Measurements from ENCODE around the gene FAM135A. TPM values are rescaled to one million over a fixed set of nuclear protein-coding genes. Genes with fewer than 3 reads are reported as not detected.

Gene FAM135A
- total and polyA plus RNA-seq, 3 donors from 2014 or later, result 21.7 to 68.9 (median 67.0) TPM

DNA sequence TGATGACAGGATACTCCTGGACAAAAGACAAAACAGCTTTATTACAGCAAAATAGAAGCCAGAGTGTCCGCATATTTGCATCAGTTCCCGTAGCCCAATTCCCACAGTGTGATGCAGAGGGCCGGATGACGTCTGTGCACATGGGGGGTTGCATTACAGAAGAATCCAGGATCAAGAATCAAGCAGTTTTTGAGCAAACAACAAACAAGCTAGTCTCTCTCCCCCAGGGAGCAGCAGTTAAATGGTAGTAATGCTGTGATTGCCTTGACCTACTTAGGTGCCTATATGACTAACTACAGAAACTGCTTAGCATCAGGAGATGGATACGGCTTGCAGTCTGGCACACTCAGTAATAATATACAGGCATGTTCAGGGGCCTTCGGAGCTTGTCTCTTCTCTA lies 150.2 kb downstream of the FAM135A start:
- Histone ChIP-seq H3K27me3 (no peaks in the 10 kb centered on the region), H3K27ac (no peak overlapping the region), H3K9me3 (no peaks in the 10 kb centered on the region), H3K4me1 (peaks cover 5% of the 10 kb centered on the region), H3K36me3 (ENCODE audit: low read depth, missing control alignments) (no peaks in the 10 kb centered on the region), H3K4me3 (no peak overlapping the region)
- TF ChIP-seq CTCF (IDR thresholded peaks at IDR 0.05) (no peak), POLR2A (IDR thresholded peaks at IDR 0.05) (no peak)
- intact Hi-C loops (cut with DNase I; ENCODE audit: low total_unique reads), result no loop called here
- peak; percentile 24 for DNase-seq
- WGBS, 2 donors, result 39 to 55% methylated on average over 6 of the region's 6 CpGs

DNA sequence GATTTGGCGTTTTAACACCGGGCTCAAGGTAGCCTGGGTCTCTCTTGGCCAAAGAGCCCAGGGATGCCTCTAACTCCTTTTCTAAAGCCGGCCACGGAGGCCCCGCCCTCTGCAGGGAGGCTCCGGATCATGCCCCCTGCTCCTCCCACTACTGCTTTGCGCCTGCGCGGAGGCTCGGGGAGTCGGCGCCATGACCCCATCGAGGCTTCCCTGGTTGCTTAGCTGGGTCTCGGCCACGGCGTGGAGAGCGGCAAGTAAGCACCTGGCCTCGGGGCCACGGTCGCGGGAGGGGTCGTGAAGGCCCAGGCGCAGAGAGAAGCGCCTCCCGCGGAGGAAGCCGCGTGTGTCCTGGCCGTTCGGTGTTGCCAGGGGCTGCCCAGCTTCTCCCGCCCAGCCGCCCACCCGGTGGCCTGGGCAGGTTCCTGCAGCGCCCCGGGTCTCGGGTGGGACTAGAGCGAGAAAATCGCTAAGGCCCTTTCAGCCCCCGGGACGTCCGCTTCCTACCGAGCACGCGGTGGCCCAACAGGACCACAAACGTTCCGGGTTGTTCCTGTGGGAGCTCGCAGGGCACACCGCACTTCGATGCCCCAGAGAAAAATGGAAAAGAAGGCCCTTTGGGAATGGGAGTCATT lies 153.6 kb downstream of the FAM135A start, which contains the start of gene SDHAF4:
Gene SDHAF4 (plus strand): TSS at position 180 of the 632 bp plus-strand sequence. CDS start 11 bp downstream, at position 191.
- TF ChIP-seq CTCF (IDR thresholded peaks at IDR 0.05), result no peak
- TF ChIP-seq POLR2A (IDR thresholded peaks at IDR 0.05), result peak; percentile 1
- Histone ChIP-seq H3K4me3 (peak within 1 kb of the TSS; percentile 82 to 89), H3K4me1 (peaks cover 5% of the 10 kb centered on the region), H3K27me3 (no peaks in the 10 kb centered on the region), H3K9me3 (no peaks in the 10 kb centered on the region), H3K27ac (peak within 1 kb of the TSS; percentile 88 to 93), H3K36me3 (ENCODE audit: low read depth, missing control alignments) (no peaks in the 10 kb centered on the region)
- intact Hi-C loops (cut with DNase I; ENCODE audit: low total_unique reads), result no loop called here
- DNase-seq, result peak; percentile 95
- WGBS, 2 donors, result 1% methylated on average over 11 to 37 of the region's 49 CpGs

DNA sequence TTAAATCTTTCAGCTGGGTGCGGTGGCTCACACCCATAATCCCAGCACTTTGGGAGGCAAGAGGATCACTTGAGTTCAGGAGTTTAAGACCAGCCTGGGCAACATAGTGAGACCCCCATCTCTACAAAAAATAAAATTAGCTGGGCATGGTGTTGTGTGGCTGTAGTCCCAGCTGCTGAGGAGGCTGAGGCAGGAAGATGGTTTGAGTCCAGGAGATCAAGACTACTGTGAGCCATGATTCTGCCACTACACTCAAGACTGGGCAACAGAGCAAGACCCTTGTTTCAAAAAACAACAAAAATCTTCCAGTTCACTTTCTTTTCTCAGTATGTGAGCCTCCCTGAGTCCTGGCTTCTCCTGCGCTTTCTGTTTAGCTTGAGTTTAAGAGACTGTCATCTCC lies 161.3 kb downstream of the FAM135A start:
- Histone ChIP-seq H3K4me3 (no peak overlapping the region), H3K27ac (no peak overlapping the region), H3K4me1 (no peaks in the 10 kb centered on the region), H3K36me3 (ENCODE audit: low read depth, missing control alignments) (no peaks in the 10 kb centered on the region), H3K9me3 (no peaks in the 10 kb centered on the region), H3K27me3 (no peaks in the 10 kb centered on the region)
- intact Hi-C loops (cut with DNase I; ENCODE audit: low total_unique reads), result no loop called here
- WGBS, 2 donors, result 96 to 100% methylated on average over 2 of the region's 2 CpGs
- no peak for DNase-seq
- TF ChIP-seq CTCF (IDR thresholded peaks at IDR 0.05), result no peak
- TF ChIP-seq POLR2A (IDR thresholded peaks at IDR 0.05), result no peak

DNA sequence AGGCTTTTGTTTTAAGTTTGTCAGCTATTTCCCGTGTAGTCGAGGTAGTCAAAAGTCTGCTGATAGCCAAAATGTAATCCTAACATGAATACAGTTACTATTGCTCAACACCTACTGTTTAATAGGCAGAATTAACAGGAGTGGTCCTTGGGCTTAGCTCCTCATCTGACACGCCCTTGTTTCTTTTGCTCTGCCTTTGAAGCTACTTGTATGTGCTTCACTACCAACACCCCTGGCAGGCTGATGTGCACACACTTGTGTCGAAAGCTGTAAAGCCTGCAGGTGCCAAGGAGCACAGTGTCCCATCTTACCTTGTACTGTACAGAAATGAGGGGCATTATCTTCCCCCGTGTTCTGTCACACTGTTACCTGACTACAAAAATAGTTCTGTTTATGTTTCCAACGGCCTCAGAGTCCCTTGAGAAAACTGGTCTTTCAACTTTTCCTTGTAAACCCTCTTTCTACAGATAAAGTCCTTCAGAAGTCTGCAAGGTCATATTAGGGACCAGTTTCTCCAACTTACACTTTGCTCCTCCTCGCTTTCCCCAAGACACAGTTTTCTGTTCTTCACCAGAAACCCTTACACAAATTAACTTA lies 162.7 kb downstream of the FAM135A start:
- H3K36me3 ChIP-seq (ENCODE audit: low read depth, missing control alignments), result no peaks in the 10 kb centered on the region
- H3K27me3 ChIP-seq, result no peaks in the 10 kb centered on the region
- no peaks in the 10 kb centered on the region for H3K4me1 ChIP-seq
- intact Hi-C loops (cut with DNase I; ENCODE audit: low total_unique reads), result no loop called here
- no peak overlapping the region for H3K4me3 ChIP-seq
- no peak for TF ChIP-seq POLR2A (IDR thresholded peaks at IDR 0.05)
- no peak for TF ChIP-seq CTCF (IDR thresholded peaks at IDR 0.05)
- no peaks in the 10 kb centered on the region for H3K9me3 ChIP-seq
- WGBS, 2 donors, result 70 to 74% methylated on average over 7 of the region's 7 CpGs
- DNase-seq, result no peak
- no peak overlapping the region for H3K27ac ChIP-seq

DNA sequence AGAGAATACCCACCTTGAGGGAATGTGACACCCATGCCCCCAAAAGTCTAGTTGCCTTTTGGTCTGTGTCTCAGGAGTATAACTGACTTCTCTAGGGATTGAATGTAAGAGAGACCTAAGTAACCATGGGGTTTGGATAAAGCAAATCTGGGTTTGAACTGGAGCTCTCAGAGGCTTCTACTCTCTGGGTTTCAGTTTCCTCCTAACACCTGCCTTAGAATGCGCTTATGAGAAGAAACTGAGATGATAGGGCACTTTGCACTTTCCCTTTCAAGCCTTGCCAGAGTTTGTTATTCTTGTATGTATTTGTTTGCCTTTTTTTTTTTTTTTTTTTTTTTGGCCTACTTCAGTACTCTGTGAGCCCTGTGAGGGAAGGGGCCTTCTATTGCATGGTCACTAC lies 172.8 kb downstream of the FAM135A start:
- Histone ChIP-seq H3K9me3 (no peaks in the 10 kb centered on the region), H3K27ac (no peak overlapping the region), H3K36me3 (ENCODE audit: low read depth, missing control alignments) (no peaks in the 10 kb centered on the region), H3K4me3 (no peak overlapping the region), H3K27me3 (no peaks in the 10 kb centered on the region), H3K4me1 (no peaks in the 10 kb centered on the region)
- TF ChIP-seq POLR2A (IDR thresholded peaks at IDR 0.05) (no peak), CTCF (IDR thresholded peaks at IDR 0.05) (no peak)
- intact Hi-C loops (cut with DNase I; ENCODE audit: low total_unique reads), result no loop called here
- DNase-seq, result no peak
- 98 to 100% methylated on average over 1 of the region's 1 CpG for WGBS, 2 donors

All from testis (tissue), 3 donors.